Kasumi-1 (cell line): ENCODE data around the gene TNIK.
"Not testable (repeated sequence)": the region's sequence is repeated elsewhere in the genome, so short reads cannot be mapped to it uniquely, and the experiment has no call there.

Experiments used
- DNase-seq, 2 experiments: peaks; one replicate each; lab custom pipeline; 2025; lab: John Stamatoyannopoulos, UW

Gene TNIK

GRCh38 chr3:171383206-171384018 lies 76.8 kb downstream of the TNIK start:
- DNase-seq = no peak

- not testable (repeated sequence) for DNase-seq
Measured at GRCh38 chr3:171382347-171382746, 77.9 kb downstream of the TNIK start.

GRCh38 chr3:171380711-171381425 lies 79.3 kb downstream of the TNIK start:
- DNase-seq = no peak

- no peak for DNase-seq
Measured at GRCh38 chr3:171379961-171380483, 80.2 kb downstream of the TNIK start.

- no peak for DNase-seq
Measured at GRCh38 chr3:171379281-171379680, 80.9 kb downstream of the TNIK start.

GRCh38 chr3:171378586-171378985 lies 81.6 kb downstream of the TNIK start:
- no peak for DNase-seq

GRCh38 chr3:171377859-171378258 lies 82.3 kb downstream of the TNIK start:
- no peak for DNase-seq

GRCh38 chr3:171376596-171376947 lies 83.6 kb downstream of the TNIK start:
- DNase-seq = no peak

GRCh38 chr3:171375666-171376595 lies 84.3 kb downstream of the TNIK start:
- peak; percentile 38 to 53 for DNase-seq

- no peak for DNase-seq
Measured at GRCh38 chr3:171374661-171375285, 85.4 kb downstream of the TNIK start.

GRCh38 chr3:171374260-171374659 lies 85.9 kb downstream of the TNIK start:
- DNase-seq = no peak

GRCh38 chr3:171373711-171374110 lies 86.5 kb downstream of the TNIK start:
- no peak for DNase-seq

- no peak for DNase-seq
Measured at GRCh38 chr3:171372694-171373093, 87.5 kb downstream of the TNIK start.

GRCh38 chr3:171371354-171371753 lies 88.9 kb downstream of the TNIK start:
- no peak for DNase-seq

GRCh38 chr3:171369156-171369555 lies 91.0 kb downstream of the TNIK start:
- DNase-seq = no peak

- DNase-seq = not testable (repeated sequence)
Measured at GRCh38 chr3:171366738-171367137, 93.5 kb downstream of the TNIK start.

GRCh38 chr3:171366043-171366442 lies 94.2 kb downstream of the TNIK start:
- no peak for DNase-seq

GRCh38 chr3:171365489-171365888 lies 94.7 kb downstream of the TNIK start:
- no peak for DNase-seq

GRCh38 chr3:171364500-171364899 lies 95.7 kb downstream of the TNIK start:
- DNase-seq = no peak

GRCh38 chr3:171363202-171363601 lies 97.0 kb downstream of the TNIK start:
- no peak for DNase-seq

GRCh38 chr3:171362575-171362974 lies 97.6 kb downstream of the TNIK start:
- DNase-seq = no peak

- DNase-seq = no peak
Measured at GRCh38 chr3:171358881-171359198, 101.4 kb downstream of the TNIK start.
